NT2/D1 (cell line): ENCODE results near the gene VTI1A.

Source experiments
- SUZ12 ChIP-seq: IDR thresholded peaks from 2 replicates; pipeline ENCODE4 v1.6.1; 2011; ENCODE audit not compliant: insufficient read length, insufficient read depth; ENCODE audit errors: extremely low read depth
- YY1 ChIP-seq: IDR thresholded peaks from 2 replicates; pipeline ENCODE4 v1.6.1; 2011; ENCODE audit not compliant: insufficient read length, insufficient read depth

DNA sequence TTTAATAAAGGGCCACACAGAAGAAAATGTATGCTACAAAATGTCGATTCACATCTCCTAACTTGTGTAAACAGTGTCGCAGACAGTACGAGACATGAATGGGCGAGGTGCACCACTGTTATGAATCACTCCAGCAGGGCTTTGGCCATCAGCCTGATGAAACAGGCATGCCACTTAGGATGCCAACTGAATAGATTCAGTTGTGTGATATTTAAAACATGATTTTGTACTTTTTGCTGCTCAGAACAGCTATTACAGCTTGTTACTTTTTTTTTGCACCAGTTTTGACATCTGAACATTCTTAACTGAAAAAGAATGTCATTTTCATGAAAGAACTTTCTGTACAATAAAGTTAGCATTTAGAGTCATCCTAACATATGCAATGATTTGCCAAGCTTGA is 138.1 kb downstream of the VTI1A start:
- TF ChIP-seq YY1 (no peak), SUZ12 (no peak)
